ENCODE results near the gene UCN3. TPM values are rescaled to one million over a fixed set of nuclear protein-coding genes. Genes with fewer than 3 reads are reported as not detected.

The UCN3 gene
- total RNA-seq, 1 experiment from 2014 or later = not detected

- H3K4me2 ChIP-seq (ENCODE audit: insufficient read depth, insufficient read length, low read length) = no peak overlapping the region
- Mint-ChIP-seq H3K27ac (no peak overlapping the region), H3K4me3 (no peak overlapping the region), H3K9me3 (peaks cover 0 to 22% of the 10 kb centered on the region in 2 experiments; a peak in 2 of 5 replicates), H3K4me1 (peaks cover 4 to 5% of the 10 kb centered on the region in 2 experiments; a peak in 3 of 4 replicates), H3K27me3 (ENCODE audit: low read depth) (no peaks in the 10 kb centered on the region; the same call in 1 of the 2 replicates), H3K36me3 (ENCODE audit: insufficient read depth in 1 of 3, low read depth in 3 of 3) (no peaks in the 10 kb centered on the region)
- H3K27ac ChIP-seq (ENCODE audit: insufficient read length, low read depth, low read length) = no peak overlapping the region
- H3K9ac ChIP-seq (ENCODE audit: extremely low read depth, insufficient read length, low read length) = no peak overlapping the region
- H4K20me1 ChIP-seq (ENCODE audit: control insufficient read depth, insufficient read depth, insufficient read length) = no peaks in the 10 kb centered on the region
- H2AFZ ChIP-seq (ENCODE audit: low read length) = no peak overlapping the region
- TF ChIP-seq CTCF (conservative IDR thresholded peaks at IDR 0.05) = no peak
- H3K23ac ChIP-seq (ENCODE audit: insufficient read length, low read depth, low read length) = no peak overlapping the region
- no peaks in the 10 kb centered on the region; the same call in 1 of the 2 replicates for H3K4me1 ChIP-seq (ENCODE audit: insufficient read depth, low read length)
- no peaks in the 10 kb centered on the region for H3K9me3 ChIP-seq (ENCODE audit: control insufficient read depth, low read depth, low read length)
- no peaks in the 10 kb centered on the region for H3K79me1 ChIP-seq (ENCODE audit: insufficient read depth, low read depth, low read length, poor library complexity, severe bottlenecking)
- no peak overlapping the region for H3T11ph ChIP-seq (ENCODE audit: low read length)
- H3K56ac ChIP-seq (ENCODE audit: insufficient read length, low read depth, low read length) = no peak overlapping the region
- no peak for DNase-seq
- H2AK5ac ChIP-seq (ENCODE audit: insufficient read length, low read length) = no peak overlapping the region
- no peaks in the 10 kb centered on the region for H3K79me2 ChIP-seq (ENCODE audit: insufficient read depth, low read length)
- H3K18ac ChIP-seq (ENCODE audit: insufficient read length, low read depth, low read length) = no peak overlapping the region
- H4K8ac ChIP-seq (replicated peaks; ENCODE audit: insufficient read length, low read depth, low read length) = no peak overlapping the region
- no peak overlapping the region for H4K91ac ChIP-seq (ENCODE audit: insufficient read length, low read depth, low read length)
- no peak overlapping the region for H2BK120ac ChIP-seq (ENCODE audit: low read depth, low read length, poor library complexity, severe bottlenecking)
- WGBS (ENCODE audit: extremely low coverage, insufficient read length, low lambda C conversion rate) = no CpG with 5 or more reads among the region's 2 CpGs
- no peaks in the 10 kb centered on the region for H3K23me2 ChIP-seq (ENCODE audit: insufficient read length, low read depth, low read length, poor library complexity, severe bottlenecking)
- H2BK12ac ChIP-seq (ENCODE audit: insufficient read length, low read depth, low read length) = no peak overlapping the region
- H3K27me3 ChIP-seq (ENCODE audit: insufficient read depth, low read length) = no peaks in the 10 kb centered on the region
- no peak overlapping the region for H2BK15ac ChIP-seq (ENCODE audit: low read depth, low read length)
- H3K4ac ChIP-seq (ENCODE audit: low read depth, low read length) = no peak overlapping the region
- no peak overlapping the region for H2BK5ac ChIP-seq (ENCODE audit: insufficient read length, low read length)
- no peak overlapping the region for H4K5ac ChIP-seq (ENCODE audit: insufficient read length, low read depth, low read length)
- H3K14ac ChIP-seq (ENCODE audit: insufficient read depth, low read length) = no peak overlapping the region
- H2BK20ac ChIP-seq (ENCODE audit: low read depth, low read length, poor library complexity, severe bottlenecking) = no peak overlapping the region
These were observed 15.4 kb upstream of the UCN3 start for GRCh38 chr10:5349362-5349761.

All from H9 (cell line).